DND-41 (cell line): ENCODE data around the gene PPP2R1A.

Source experiments
- EZH2 ChIP-seq: IDR thresholded peaks from 3 replicates; pipeline ENCODE4 v1.6.1; 2012; ENCODE audit warnings: borderline replicate concordance, low read depth, mild to moderate bottlenecking, moderate library complexity, low read length, inconsistent platforms; ENCODE audit not compliant: severe bottlenecking
- TF ChIP-seq, protein P1 (sequence below): IDR thresholded peaks from 2 replicates; pipeline ENCODE4 v1.5.1; 2012; ENCODE audit warnings: borderline replicate concordance, low read length, moderate library complexity, mild to moderate bottlenecking; ENCODE audit not compliant: poor library complexity, severe bottlenecking; ENCODE audit errors: extremely low read depth

GRCh38 chr19:52216401-52216800 lies 26.5 kb downstream of the PPP2R1A start:
- TF ChIP-seq, protein P1, sequence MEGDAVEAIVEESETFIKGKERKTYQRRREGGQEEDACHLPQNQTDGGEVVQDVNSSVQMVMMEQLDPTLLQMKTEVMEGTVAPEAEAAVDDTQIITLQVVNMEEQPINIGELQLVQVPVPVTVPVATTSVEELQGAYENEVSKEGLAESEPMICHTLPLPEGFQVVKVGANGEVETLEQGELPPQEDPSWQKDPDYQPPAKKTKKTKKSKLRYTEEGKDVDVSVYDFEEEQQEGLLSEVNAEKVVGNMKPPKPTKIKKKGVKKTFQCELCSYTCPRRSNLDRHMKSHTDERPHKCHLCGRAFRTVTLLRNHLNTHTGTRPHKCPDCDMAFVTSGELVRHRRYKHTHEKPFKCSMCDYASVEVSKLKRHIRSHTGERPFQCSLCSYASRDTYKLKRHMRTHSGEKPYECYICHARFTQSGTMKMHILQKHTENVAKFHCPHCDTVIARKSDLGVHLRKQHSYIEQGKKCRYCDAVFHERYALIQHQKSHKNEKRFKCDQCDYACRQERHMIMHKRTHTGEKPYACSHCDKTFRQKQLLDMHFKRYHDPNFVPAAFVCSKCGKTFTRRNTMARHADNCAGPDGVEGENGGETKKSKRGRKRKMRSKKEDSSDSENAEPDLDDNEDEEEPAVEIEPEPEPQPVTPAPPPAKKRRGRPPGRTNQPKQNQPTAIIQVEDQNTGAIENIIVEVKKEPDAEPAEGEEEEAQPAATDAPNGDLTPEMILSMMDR: no peak
- no peak for TF ChIP-seq EZH2
